WI38 (cell line): ENCODE measurements around the gene DSCAML1.

Source experiments
- H3K4me3 ChIP-seq: 2 replicates; pipeline ENCODE4 v1.5.1; 2011; ENCODE audit warnings: low read depth, mild to moderate bottlenecking, control low read depth, low read length
- CTCF ChIP-seq: IDR thresholded peaks from 2 replicates; pipeline ENCODE4 v1.5.1; 2012; ENCODE audit warnings: low read depth, mild to moderate bottlenecking, control low read depth, low read length

Gene DSCAML1

GRCh38 chr11:117686711-117687110 is 110.3 kb downstream of the DSCAML1 start:
- TF ChIP-seq CTCF = no peak
- no peak overlapping the region for H3K4me3 ChIP-seq

DNA sequence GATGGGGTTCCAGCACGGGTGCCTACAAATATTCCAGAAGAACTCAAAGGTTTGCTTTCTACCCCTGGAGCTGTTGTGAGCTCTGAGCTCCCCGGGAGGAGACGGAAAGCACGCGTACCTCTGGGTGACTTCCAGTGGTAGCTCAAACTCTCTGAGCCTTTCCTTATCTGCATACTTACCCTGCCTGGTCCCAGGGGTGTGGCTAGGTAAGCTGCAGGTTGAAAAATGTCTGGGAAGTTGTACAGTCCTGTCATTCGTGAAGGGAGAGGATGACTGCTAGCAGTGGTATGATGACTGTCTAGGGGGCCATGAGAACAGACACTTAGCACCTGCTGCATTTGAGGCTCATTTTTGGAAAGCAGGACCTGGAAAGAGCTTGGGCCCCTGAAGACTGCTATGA is 111.5 kb downstream of the DSCAML1 start:
- H3K4me3 ChIP-seq = no peak overlapping the region

GRCh38 chr11:117684731-117685130 is 112.3 kb downstream of the DSCAML1 start:
- no peak for TF ChIP-seq CTCF
- H3K4me3 ChIP-seq = no peak overlapping the region

More for the DNA sequence above, 111.5 kb downstream of the DSCAML1 start:
- TF ChIP-seq CTCF = no peak

DNA sequence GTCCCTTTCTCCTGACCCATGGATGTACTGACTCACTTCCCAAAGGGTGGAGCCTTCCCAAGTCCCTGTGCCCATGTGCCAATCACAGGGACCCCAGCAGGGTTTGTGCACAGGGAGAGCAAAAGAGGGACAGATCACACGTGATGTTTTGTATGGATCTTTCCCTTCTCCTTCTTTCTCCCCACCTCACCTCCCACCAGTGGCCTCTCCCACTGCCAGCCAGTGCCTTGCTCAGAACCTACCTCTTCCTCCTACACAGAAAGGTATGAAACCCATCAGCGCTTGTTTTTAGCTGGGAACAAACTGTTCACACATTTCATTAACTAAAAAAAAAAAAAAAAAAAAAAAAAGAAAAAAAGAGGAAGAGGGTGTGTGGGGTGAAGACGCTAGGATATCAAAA is 112.9 kb downstream of the DSCAML1 start:
- no peak overlapping the region for H3K4me3 ChIP-seq
- TF ChIP-seq CTCF = no peak

- TF ChIP-seq CTCF = no peak
- H3K4me3 ChIP-seq = no peak overlapping the region
Observed at GRCh38 chr11:117681438-117681837, 115.6 kb downstream of the DSCAML1 start.

- TF ChIP-seq CTCF = no peak
- no peak overlapping the region for H3K4me3 ChIP-seq
Observed at GRCh38 chr11:117679461-117679860, 117.6 kb downstream of the DSCAML1 start.

- H3K4me3 ChIP-seq = no peak overlapping the region
- no peak for TF ChIP-seq CTCF
Observed at GRCh38 chr11:117678658-117679406, 118.2 kb downstream of the DSCAML1 start.
